HG03045 (cell line): ENCODE measurements around the gene PMVK.
A peak's percentile ranks its signal among the peaks of the same experiment; 100 is the strongest.

Experiments
- ATAC-seq: cut with Tn5 transposase; IDR thresholded peaks from one replicate; pipeline ENCODE4 v1.9.1; 2021; ENCODE audit warnings: mild to moderate bottlenecking, moderate library complexity; ENCODE audit not compliant: unreplicated experiment

Gene PMVK

GRCh38 chr1:154967331-154967950 lies 30.9 kb upstream of the PMVK start:
- ATAC-seq, result no peak

GRCh38 chr1:154966111-154966510 lies 29.6 kb upstream of the PMVK start:
- no peak for ATAC-seq

GRCh38 chr1:154964359-154964758 lies 27.8 kb upstream of the PMVK start:
- ATAC-seq, result no peak

DNA sequence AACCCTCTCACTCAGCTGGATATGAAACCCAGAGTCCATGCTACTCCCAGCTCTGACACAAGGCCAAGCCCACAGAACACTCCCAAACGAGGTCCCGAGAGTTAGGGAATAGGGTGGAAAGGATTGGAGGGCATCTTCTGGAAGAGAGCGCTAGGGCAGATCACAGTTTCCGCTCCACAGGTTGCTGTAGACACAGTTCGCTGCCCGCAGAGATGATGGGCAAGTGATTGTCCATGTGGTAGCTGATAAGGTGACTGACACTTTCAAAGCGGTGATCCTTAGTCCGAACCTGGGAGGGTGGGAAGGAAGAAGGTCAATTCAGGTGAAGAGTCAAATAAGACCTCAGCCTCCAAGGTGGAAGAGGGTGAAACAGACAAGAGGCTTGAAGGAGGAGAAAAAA lies 27.1 kb upstream of the PMVK start:
- no peak for ATAC-seq

DNA sequence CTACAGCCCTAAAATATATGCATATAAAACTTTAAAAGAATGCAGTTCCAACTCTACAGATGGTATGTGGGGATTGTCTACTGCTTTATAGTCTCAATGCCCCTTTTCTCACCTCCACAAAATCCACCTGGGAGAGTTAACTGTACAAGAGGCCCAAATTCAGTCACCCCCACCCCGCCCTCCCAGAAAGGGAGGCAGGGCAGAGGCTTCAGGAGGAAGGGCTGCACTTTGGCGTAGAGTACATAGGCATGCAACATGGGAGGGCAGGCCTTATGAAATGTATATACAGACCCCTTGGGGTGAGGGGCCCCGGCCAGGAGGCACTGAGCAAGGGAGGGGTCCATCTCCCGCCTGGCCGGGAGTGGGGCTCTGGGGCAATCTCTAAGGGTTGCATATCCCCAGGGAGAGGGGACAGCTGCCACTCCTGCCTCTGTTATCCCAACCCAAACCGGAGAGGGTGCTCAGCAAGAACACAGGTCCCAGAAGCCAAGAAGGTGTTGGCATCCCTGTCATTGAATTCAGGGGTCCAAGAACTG lies 26.3 kb upstream of the PMVK start:
- no peak for ATAC-seq

DNA sequence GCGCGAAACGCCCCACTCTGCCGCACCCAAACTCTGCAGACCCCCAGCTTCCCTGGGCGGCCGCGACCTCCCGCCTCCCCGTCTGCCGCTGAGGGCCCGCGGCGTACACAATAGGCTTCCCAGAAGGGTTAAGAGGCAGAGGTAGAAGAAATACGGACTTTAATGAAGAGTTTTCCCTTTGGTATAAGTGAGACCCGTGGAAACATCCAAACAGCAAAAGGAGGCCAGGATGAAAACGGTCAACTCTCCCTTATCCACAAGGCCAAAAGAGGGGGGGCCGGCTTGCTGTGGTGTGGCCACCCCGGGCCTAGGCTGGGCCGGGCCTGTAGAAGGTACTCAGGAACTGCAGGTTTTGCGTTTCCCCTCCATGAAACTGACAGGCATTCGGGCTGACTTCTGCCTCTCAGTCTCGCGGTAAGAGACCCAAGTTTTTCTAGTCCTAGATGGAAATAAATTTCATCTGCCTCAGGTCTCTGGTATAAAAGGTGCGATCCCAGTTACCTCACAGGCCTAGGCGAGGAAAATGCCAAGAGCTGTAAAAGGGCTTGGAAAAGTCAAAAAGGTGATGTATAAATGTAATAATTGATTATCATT lies 25.7 kb upstream of the PMVK start:
- peak; percentile 16 for ATAC-seq

DNA sequence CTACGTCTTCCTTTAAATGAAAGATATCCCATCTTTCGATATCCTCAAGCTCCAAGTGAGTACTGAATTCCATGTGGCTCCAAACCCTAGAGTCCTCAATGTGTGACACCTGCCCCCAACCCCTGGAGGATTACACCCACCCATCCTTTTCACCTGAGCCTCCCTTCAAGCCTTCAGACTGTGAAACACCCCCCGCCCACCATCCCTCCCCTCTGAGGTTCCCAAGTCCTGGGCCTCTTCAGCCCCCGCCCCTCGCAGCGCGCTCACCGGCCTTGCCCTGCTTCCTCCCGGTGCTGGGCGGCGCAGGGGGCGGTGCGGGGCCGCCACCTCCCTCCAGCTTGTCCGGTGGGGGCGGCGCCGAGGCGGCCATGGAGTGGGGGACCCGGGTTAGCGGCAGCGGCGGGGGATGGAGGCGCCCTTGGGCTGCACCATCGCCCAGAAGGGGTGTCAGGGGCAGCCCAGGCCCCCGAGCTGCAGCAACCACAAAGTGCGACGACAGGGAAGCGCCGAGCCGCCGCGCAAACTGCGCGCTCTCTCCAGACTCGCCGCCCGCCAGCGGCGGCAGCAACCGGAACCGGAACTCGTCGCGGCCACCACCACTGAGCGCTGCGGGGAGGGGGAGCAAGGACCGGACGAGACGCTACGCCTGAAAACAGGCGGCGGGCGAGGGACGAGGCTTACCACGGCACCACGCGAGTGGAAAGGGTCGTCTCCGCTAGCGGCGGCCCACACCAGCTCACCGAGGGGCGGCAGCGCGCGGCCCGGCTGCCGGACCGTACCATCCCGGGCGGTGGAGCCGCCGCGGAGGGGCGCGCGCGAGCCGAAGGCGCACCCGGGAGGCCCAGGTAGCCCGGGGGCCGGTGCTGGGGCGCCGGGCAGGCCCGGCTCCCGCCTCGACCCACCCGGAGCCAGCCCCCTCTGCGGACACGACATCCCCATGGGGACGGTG lies 25.0 kb upstream of the PMVK start, which contains the start of gene PYGO2:
TSS of gene PYGO2 (minus strand) at position 576 of the 949 bp plus-strand sequence. CDS start at position 370, 206 bp downstream.
- ATAC-seq, result peak; percentile 71

GRCh38 chr1:154960446-154961136 lies 24.1 kb upstream of the PMVK start:
- ATAC-seq, result no peak

GRCh38 chr1:154959426-154959780 lies 22.9 kb upstream of the PMVK start:
- no peak for ATAC-seq

GRCh38 chr1:154958681-154959425 lies 22.3 kb upstream of the PMVK start:
- no peak for ATAC-seq

DNA sequence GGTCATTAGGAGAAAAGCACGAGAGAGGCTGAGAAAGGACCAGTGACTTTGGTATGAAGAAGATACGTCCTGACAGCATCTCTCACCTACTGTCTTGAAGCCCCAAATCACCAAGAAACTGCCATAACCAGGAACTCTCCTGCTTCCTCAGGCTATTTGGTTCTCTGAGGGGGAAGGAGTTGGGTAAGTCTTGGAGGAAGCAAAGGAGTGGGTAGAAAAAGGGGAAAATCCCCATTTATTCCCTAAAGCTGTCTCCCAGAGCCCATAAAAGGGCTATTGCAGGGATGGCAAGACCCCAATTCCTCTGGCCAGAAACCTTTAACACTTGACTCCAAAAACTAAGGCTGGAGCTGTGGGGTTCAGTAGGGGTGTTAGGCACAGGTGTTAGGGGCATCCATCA lies 21.5 kb upstream of the PMVK start:
- no peak for ATAC-seq

DNA sequence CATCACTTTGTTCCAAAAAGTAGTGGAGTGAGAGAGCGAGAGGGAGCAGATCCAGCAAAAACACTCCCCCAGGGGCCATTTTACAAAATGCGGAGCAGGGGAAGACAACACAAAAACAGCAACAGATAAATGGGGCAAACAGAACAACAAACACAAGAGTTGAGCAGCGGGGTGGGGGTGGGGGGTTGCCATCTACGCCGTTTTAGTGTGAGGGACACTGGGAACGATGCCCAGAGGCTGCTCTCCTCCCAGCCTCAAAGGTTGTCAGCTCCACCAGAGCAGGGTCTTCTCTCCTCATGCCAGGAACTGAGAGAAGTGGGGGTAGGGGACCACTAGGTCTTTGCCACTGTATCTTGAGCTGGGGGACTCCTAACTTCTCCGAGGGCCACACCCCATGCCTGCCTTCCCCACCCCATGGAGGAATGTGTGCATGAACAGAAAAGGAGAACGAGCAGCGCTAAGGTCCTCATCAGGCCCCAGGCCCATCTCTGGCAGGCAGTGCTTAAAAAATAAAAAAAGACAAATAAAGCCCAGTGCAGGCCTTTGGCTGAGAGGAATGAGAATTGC lies 20.7 kb upstream of the PMVK start:
- ATAC-seq, result no peak

GRCh38 chr1:154956544-154956941 lies 20.0 kb upstream of the PMVK start:
- no peak for ATAC-seq

GRCh38 chr1:154955718-154956543 lies 19.4 kb upstream of the PMVK start, which contains the start of gene PBXIP1:
PBXIP1 (minus strand) TSS chr1:154956099; CDS start chr1:154953721, 2,378 bp downstream.
- no peak for ATAC-seq

DNA sequence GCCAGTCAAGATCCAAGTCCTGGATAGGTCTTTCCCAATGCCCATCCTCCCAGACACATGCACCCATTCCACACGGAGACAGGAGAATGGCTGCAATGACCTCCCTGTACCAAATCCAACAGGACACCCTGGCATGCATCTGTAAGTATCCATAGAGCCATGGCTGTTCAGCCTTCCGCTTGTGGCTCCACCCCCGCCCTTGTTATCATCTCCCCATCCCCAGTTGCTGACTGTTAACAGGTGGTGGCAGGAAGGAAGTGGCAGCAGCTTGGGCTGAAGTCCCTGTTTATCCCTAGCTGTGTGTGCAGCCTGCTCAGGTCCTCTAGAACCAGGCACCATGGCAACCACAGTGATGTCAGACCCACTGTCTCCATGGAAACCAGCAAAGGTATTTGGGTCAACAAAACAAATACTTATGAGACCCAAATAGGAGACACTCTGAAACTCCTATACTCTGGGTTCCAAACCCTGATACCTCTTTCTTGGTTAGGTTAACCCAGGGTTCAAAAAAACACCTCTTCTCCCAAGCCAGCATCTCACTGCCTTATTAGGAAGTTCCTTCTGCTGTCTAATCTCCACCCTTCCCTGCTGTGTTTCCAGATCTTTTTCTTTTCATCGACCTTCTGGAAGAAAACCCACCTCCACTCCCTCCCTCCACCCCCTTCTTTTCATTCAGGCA lies 18.7 kb upstream of the PMVK start:
- ATAC-seq, result peak; percentile 39

DNA sequence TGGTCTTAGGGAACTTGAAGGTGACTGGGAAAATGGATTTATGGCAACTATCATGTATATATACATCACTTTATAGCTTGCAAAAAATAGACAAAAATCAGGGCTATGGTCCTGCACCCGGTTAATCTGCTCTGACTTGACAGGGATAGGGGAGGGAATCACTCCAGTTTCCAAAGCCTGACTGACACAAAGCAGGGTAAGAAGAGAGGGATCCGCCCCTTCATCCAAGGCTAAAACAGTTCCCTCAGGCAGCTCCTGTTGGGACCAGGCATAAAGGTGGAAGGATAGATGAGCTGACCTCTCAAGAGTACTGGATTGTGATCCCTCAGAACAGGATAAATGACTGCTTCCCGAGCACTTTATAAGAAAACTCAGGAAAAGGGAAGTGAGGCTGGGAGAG lies 18.0 kb upstream of the PMVK start:
- no peak for ATAC-seq

GRCh38 chr1:154953611-154954038 lies 17.1 kb upstream of the PMVK start:
- no peak for ATAC-seq

- ATAC-seq, result no peak
These were observed 16.1 kb upstream of the PMVK start for GRCh38 chr1:154952664-154953063.
